HEK293 (cell line): Measurements from ENCODE around the gene TSSK6.

Experiments used
- CTCF ChIA-PET: fragments of 350-600 bp; formaldehyde crosslinking; extraction: SDS; loops from one replicate; lab custom pipeline; 2021; ENCODE audit warnings: antibody characterized with exemption; lab: Yijun Ruan, JAX
- POLR2A ChIA-PET: fragments of 300-600 bp; formaldehyde crosslinking; extraction: SDS; loops from one replicate; lab custom pipeline; 2020; ENCODE audit warnings: antibody characterized with exemption, inconsistent platforms; lab: Yijun Ruan, JAX
- H3K27ac ChIP-seq: fragments of 200-500 bp; sonication (Bioruptor generic); 2 replicates; pipeline ENCODE4 v1.5.1; 2014; ENCODE audit warnings: low read depth, low read length, control low read depth, inconsistent platforms; ENCODE audit errors: extremely low read depth
- H3K36me3 ChIP-seq, 2 experiments: fragments of 200-500 bp in 1 of 2; sonication (Bioruptor generic) in 1 of 2; 1 replicate in 1 of 2; 2 replicates in 1 of 2; pipeline ENCODE4 v1.5.1; 2014 to 2017; ENCODE audit warnings: inconsistent platforms in 2 of 2, low read length in 2 of 2; ENCODE audit not compliant: control insufficient read depth in 2 of 2, insufficient read depth in 1 of 2
- H3K4me1 ChIP-seq: fragments of 200-500 bp; sonication (Bioruptor generic); 2 replicates; pipeline ENCODE4 v1.5.1; 2014; ENCODE audit warnings: mild to moderate bottlenecking, low read length, inconsistent platforms; ENCODE audit not compliant: control insufficient read depth, insufficient read depth
- H3K4me3 ChIP-seq: 2 replicates; pipeline ENCODE4 v1.5.1; 2011; ENCODE audit warnings: low read depth, mild to moderate bottlenecking, control low read depth, low read length, moderate library complexity
- H3K9me3 ChIP-seq: fragments of 200-500 bp; sonication (Bioruptor generic); 2 replicates; pipeline ENCODE4 v1.5.1; 2014; ENCODE audit warnings: low read depth, low read length, inconsistent platforms; ENCODE audit not compliant: control insufficient read depth, insufficient read depth
- GFI1B ChIP-seq: fragments of 450-650 bp; formaldehyde crosslinking; IDR thresholded peaks from 2 replicates; pipeline ENCODE4 v1.5.1; 2016; ENCODE audit warnings: missing biosample characterization, missing genetic modification characterization
- KLF1 ChIP-seq: fragments of 450-650 bp; formaldehyde crosslinking; IDR thresholded peaks from 2 replicates; pipeline ENCODE4 v1.5.1; 2016; ENCODE audit warnings: missing biosample characterization, missing genetic modification characterization
- PBX3 ChIP-seq: sonication (generic); formaldehyde crosslinking; IDR thresholded peaks from 2 replicates; pipeline ENCODE4 v1.8.1; 2022; ENCODE audit warnings: mild to moderate bottlenecking, moderate library complexity, missing genetic modification reagents
- PRDM2 ChIP-seq: fragments of 450-650 bp; formaldehyde crosslinking; IDR thresholded peaks from 2 replicates; pipeline ENCODE4 v1.5.1; 2016; ENCODE audit warnings: missing biosample characterization, missing genetic modification characterization, borderline replicate concordance
- SCRT1 ChIP-seq: fragments of 450-650 bp; formaldehyde crosslinking; IDR thresholded peaks from 2 replicates; pipeline ENCODE4 v1.5.1; 2016; ENCODE audit warnings: missing biosample characterization, missing genetic modification characterization, borderline replicate concordance
- ZBTB49 ChIP-seq: fragments of 450-650 bp; formaldehyde crosslinking; IDR thresholded peaks from 2 replicates; pipeline ENCODE4 v1.5.1; 2016; ENCODE audit warnings: missing biosample characterization, missing genetic modification characterization, low read depth
- ZFP3 ChIP-seq: fragments of 450-650 bp; formaldehyde crosslinking; IDR thresholded peaks from 2 replicates; pipeline ENCODE4 v1.5.1; 2016; ENCODE audit warnings: low read depth, missing biosample characterization, missing genetic modification characterization
- ZIC2 ChIP-seq: fragments of 450-650 bp; formaldehyde crosslinking; IDR thresholded peaks from 2 replicates; pipeline ENCODE4 v1.5.1; 2016; ENCODE audit warnings: missing biosample characterization, missing genetic modification characterization
- ZNF121 ChIP-seq: fragments of 450-650 bp; formaldehyde crosslinking; IDR thresholded peaks from 2 replicates; pipeline ENCODE4 v1.5.1; 2016; ENCODE audit warnings: missing biosample characterization, missing genetic modification characterization
- ZNF2 ChIP-seq: fragments of 450-650 bp; formaldehyde crosslinking; IDR thresholded peaks from 2 replicates; pipeline ENCODE4 v1.5.1; 2016; ENCODE audit warnings: missing biosample characterization, missing genetic modification characterization
- ZNF24 ChIP-seq: fragments of 450-650 bp; formaldehyde crosslinking; IDR thresholded peaks from 2 replicates; pipeline ENCODE4 v1.5.1; 2016; ENCODE audit warnings: missing biosample characterization, missing genetic modification characterization
- ZNF280D ChIP-seq: fragments of 450-650 bp; formaldehyde crosslinking; IDR thresholded peaks from 2 replicates; pipeline ENCODE4 v1.5.1; 2016; ENCODE audit warnings: missing biosample characterization, missing genetic modification characterization
- ZNF302 ChIP-seq: fragments of 450-650 bp; formaldehyde crosslinking; IDR thresholded peaks from 2 replicates; pipeline ENCODE4 v1.5.1; 2016; ENCODE audit warnings: missing biosample characterization, missing genetic modification characterization, low read depth
- ZNF311 ChIP-seq: fragments of 450-650 bp; formaldehyde crosslinking; IDR thresholded peaks from 2 replicates; pipeline ENCODE4 v1.5.1; 2017; ENCODE audit warnings: missing biosample characterization, missing genetic modification characterization, borderline replicate concordance
- ZNF324 ChIP-seq: fragments of 450-650 bp; formaldehyde crosslinking; IDR thresholded peaks from 2 replicates; pipeline ENCODE4 v1.5.1; 2016; ENCODE audit warnings: missing biosample characterization, missing genetic modification characterization
- ZNF48 ChIP-seq: fragments of 450-650 bp; formaldehyde crosslinking; IDR thresholded peaks from 2 replicates; pipeline ENCODE4 v1.5.1; 2016; ENCODE audit warnings: missing biosample characterization, missing genetic modification characterization
- ZNF510 ChIP-seq: fragments of 450-650 bp; formaldehyde crosslinking; IDR thresholded peaks from 2 replicates; pipeline ENCODE4 v1.5.1; 2018; ENCODE audit warnings: mild to moderate bottlenecking, missing genetic modification characterization, missing biosample characterization; ENCODE audit not compliant: insufficient replicate concordance
- ZNF776 ChIP-seq: fragments of 450-650 bp; formaldehyde crosslinking; IDR thresholded peaks from 2 replicates; pipeline ENCODE4 v1.5.0; 2017; ENCODE audit warnings: missing biosample characterization, missing genetic modification characterization, borderline replicate concordance
- ZSCAN30 ChIP-seq: fragments of 450-650 bp; IDR thresholded peaks from 2 replicates; pipeline ENCODE4 v1.5.1; 2018; ENCODE audit warnings: missing biosample characterization, mild to moderate bottlenecking, missing genetic modification characterization, moderate library complexity
- TF ChIP-seq, protein P1 (sequence below): fragments of 450-650 bp; formaldehyde crosslinking; IDR thresholded peaks from 2 replicates; pipeline ENCODE4 v1.5.1; 2016; ENCODE audit warnings: missing biosample characterization, missing genetic modification characterization

The TSSK6 gene

DNA sequence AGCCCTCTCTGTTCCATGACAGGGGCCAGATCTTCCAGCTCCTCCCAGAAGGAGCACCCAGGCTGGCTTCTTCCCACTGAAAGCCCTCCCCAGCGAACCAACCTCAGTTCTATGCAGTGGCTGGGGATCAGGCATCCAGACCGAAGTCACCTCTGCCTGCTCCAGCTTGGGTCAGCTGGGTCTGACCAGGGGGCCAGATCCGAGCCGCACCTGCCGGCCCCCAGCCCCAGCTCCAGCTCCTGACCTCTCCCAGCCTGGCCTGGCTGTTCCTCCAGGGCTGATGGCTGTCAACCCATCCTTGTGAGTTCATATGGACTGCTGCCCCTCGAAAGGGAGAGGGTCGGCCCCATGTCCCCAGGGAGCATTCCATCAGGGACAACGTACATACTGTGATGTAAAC is 8.0 kb downstream of the TSSK6 start:
- Histone ChIP-seq H3K27ac (no peak overlapping the region), H3K4me3 (no peak overlapping the region), H3K4me1 (no peaks in the 10 kb centered on the region), H3K9me3 (no peaks in the 10 kb centered on the region), H3K36me3 (peaks cover 4 to 53% of the 10 kb centered on the region in 2 experiments; a peak in 2 of 3 replicates)
- CTCF ChIA-PET, result interaction anchor here (0.6 to 1.2 kb wide), 3 partner anchors 17 to 395 kb away, joined by 3 to 9 read pairs (median 4); no protein-coding TSS in a partner anchor
- POLR2A ChIA-PET, result interaction anchor here (0.6 to 1.3 kb wide), 2 partner anchors 142 to 164 kb away, joined by 3 read pairs; no protein-coding TSS in a partner anchor
- TF ChIP-seq ZNF776 (tag by site-specific recombination) (no peak), ZNF121 (tag by site-specific recombination) (no peak), SCRT1 (tag by site-specific recombination) (no peak), GFI1B (tag by site-specific recombination) (no peak), PBX3 (CRISPR knock-in tag) (no peak), ZNF280D (tag by site-specific recombination) (no peak), ZNF324 (no peak), ZNF311 (no peak), ZFP3 (tag by site-specific recombination) (no peak), PRDM2 (tag by site-specific recombination) (no peak), ZNF24 (tag by site-specific recombination) (no peak), ZIC2 (tag by site-specific recombination) (no peak), ZNF2 (no peak), ZSCAN30 (tag by site-specific recombination) (no peak), ZNF302 (tag by site-specific recombination) (no peak), KLF1 (tag by site-specific recombination) (no peak), ZBTB49 (tag by site-specific recombination) (no peak), ZNF510 (tag by site-specific recombination) (no peak), ZNF48 (tag by site-specific recombination) (no peak)
- TF ChIP-seq, protein P1, sequence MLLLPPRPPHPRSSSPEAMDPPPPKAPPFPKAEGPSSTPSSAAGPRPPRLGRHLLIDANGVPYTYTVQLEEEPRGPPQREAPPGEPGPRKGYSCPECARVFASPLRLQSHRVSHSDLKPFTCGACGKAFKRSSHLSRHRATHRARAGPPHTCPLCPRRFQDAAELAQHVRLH (tag by site-specific recombination), result no peak
